ENCODE data around the gene SLC7A14. TPM values are rescaled to one million over a fixed set of nuclear protein-coding genes. Genes with fewer than 3 reads are reported as not detected.
A peak's percentile ranks its signal among the peaks of the same experiment; 100 is the strongest.

The SLC7A14 gene
- total and polyA plus RNA-seq, 2 of the 4 experiments (the other 2 are of a cell fraction): 2.7 to 6.8 TPM

GRCh38 chr3:170523248-170523647, 62.6 kb downstream of the SLC7A14 start:
- intact Hi-C loops (cut with micrococcal nuclease): no loop called here
- BruUV-seq (replicated peaks): no TSS peak
- H2BK20ac ChIP-seq (ENCODE audit: low read depth, low read length): no peak overlapping the region
- TF ChIP-seq CEBPB (IDR thresholded peaks at IDR 0.05; ENCODE audit: low read depth, low read length): no peak
- TF ChIP-seq POLR2A (IDR thresholded peaks at IDR 0.05; ENCODE audit: low read depth, low read length): no peak
- no peak for TF ChIP-seq BHLHE40 (IDR thresholded peaks at IDR 0.05; ENCODE audit: low read depth, low read length)
- no peak for TF ChIP-seq RCOR1 (IDR thresholded peaks at IDR 0.05; ENCODE audit: insufficient replicate concordance, low read length)
- no peak for TF ChIP-seq CTCF (conservative IDR thresholded peaks at IDR 0.05; ENCODE audit: low read depth, low read length)
- TF ChIP-seq ELK1 (IDR thresholded peaks at IDR 0.05; ENCODE audit: borderline replicate concordance, low read depth, low read length): no peak
- peak; percentile 53; the same call in 1 of the 2 replicates for TF ChIP-seq FOS (IDR thresholded peaks at IDR 0.05; ENCODE audit: low read depth, low read length)
- TF ChIP-seq NFE2L2 (IDR thresholded peaks at IDR 0.05; ENCODE audit: low read depth, low read length): peak; percentile 10; the same call in 1 of the 2 replicates
- peak; percentile 13; the same call in 1 of the 2 replicates for TF ChIP-seq MAFK (IDR thresholded peaks at IDR 0.05; ENCODE audit: low read depth, low read length)
- no peak overlapping the region for H2AK9ac ChIP-seq (replicated peaks; ENCODE audit: low read depth, low read length, poor library complexity)
- no peak overlapping the region for H3K4me3 ChIP-seq (ENCODE audit: insufficient read depth, low read depth, low read length)
- H2BK5ac ChIP-seq (ENCODE audit: low read depth, low read length, poor library complexity, severe bottlenecking): no peak overlapping the region
- no peak overlapping the region for H2AFZ ChIP-seq (replicated peaks; ENCODE audit: low read length, poor library complexity)
- no peak overlapping the region for H3K18ac ChIP-seq (ENCODE audit: low read depth, low read length)
- H3K9me3 ChIP-seq (ENCODE audit: control insufficient read depth, insufficient read depth, low read length): no peaks in the 10 kb centered on the region
- WGBS, 2 experiments (ENCODE audit: extremely low coverage in 2 of 2, insufficient read length in 1 of 2): 37% methylated on average over 2 of the region's 2 CpGs; no CpG with 5 or more reads in 1 of the 2 experiments
- H3K27ac ChIP-seq (ENCODE audit: insufficient read depth, low read length): no peak overlapping the region
- H4K91ac ChIP-seq (ENCODE audit: insufficient read depth, low read depth, low read length): no peak overlapping the region
- in situ Hi-C loops (cut with MboI; ENCODE audit: low sequenced_read_pairs): no loop called here
- no peak overlapping the region for H3K4ac ChIP-seq (ENCODE audit: low read depth, low read length)
- no peaks in the 10 kb centered on the region for H3K27me3 ChIP-seq (ENCODE audit: control insufficient read depth, insufficient read depth, low read length)
- H3K9me1 ChIP-seq (ENCODE audit: insufficient read depth, low read length): no peaks in the 10 kb centered on the region
- no peak overlapping the region for H3K4me2 ChIP-seq (ENCODE audit: low read depth, low read length)
- ChIA-PET CTCF (no interaction called here), POLR2A (ENCODE audit: unreplicated experiment) (no interaction called here)
- H2BK120ac ChIP-seq (ENCODE audit: low read depth, low read length): no peak overlapping the region
- no peak for ATAC-seq (ENCODE audit: low read depth)
- no peak overlapping the region for H3K14ac ChIP-seq (replicated peaks; ENCODE audit: low read depth, low read length)
- H3K79me1 ChIP-seq (ENCODE audit: low read depth in 1 of 2, low read length in 2 of 2): no peaks in the 10 kb centered on the region
- H3K23ac ChIP-seq (ENCODE audit: low read depth, low read length): no peak overlapping the region
- H4K20me1 ChIP-seq (ENCODE audit: insufficient read depth, low read length): no peaks in the 10 kb centered on the region
- no peak overlapping the region for H3K9ac ChIP-seq (ENCODE audit: low read depth, low read length)
- H4K8ac ChIP-seq (ENCODE audit: low read depth in 2 of 2, low read length in 2 of 2): no peak overlapping the region
- H3K36me3 ChIP-seq (ENCODE audit: control insufficient read depth, insufficient read depth, low read length): peaks cover 1% of the 10 kb centered on the region; the same call in 1 of the 2 replicates
- no peak overlapping the region for H2AK5ac ChIP-seq (ENCODE audit: low read depth, low read length)
- no peak overlapping the region for H3K56ac ChIP-seq (ENCODE audit: extremely low read depth, insufficient read depth, low read length)
- H4K5ac ChIP-seq (ENCODE audit: low read depth, low read length): no peak overlapping the region
- dilution Hi-C loops (cut with HindIII; ENCODE audit: low sequenced_read_pairs, unreplicated experiment): no loop called here
- H3K4me1 ChIP-seq (ENCODE audit: control insufficient read depth, insufficient read depth, low read length): no peaks in the 10 kb centered on the region; the same call in 1 of the 2 replicates
- peak; percentile 59 for DNase-seq
- no peak overlapping the region for H2BK15ac ChIP-seq (ENCODE audit: low read depth, low read length)

All from IMR-90 (cell line).